AG04449 (cell line): ENCODE results near the gene PNPLA5.
A peak's percentile ranks its signal among the peaks of the same experiment; 100 is the strongest.

ENCODE experiments used
- CTCF ChIA-PET: fragments of 350-600 bp; formaldehyde crosslinking; extraction: SDS; loops from one replicate; lab custom pipeline; 2021; ENCODE audit warnings: antibody characterized with exemption; lab: Yijun Ruan, JAX
- POLR2A ChIA-PET: fragments of 400-600, 350-600 bp; formaldehyde crosslinking; extraction: SDS; loops from one replicate; lab custom pipeline; 2020; ENCODE audit warnings: antibody characterized with exemption, inconsistent platforms; lab: Yijun Ruan, JAX
- DNase-seq: peaks from one replicate; pipeline ENCODE4 v3.0.0-alpha.2; 2010; ENCODE audit warnings: low read depth, low spot score
- H3K4me3 ChIP-seq: 2 replicates; pipeline ENCODE4 v1.5.1; 2011; ENCODE audit warnings: low read depth, mild to moderate bottlenecking, control low read depth, low read length
- TF ChIP-seq, protein P1 (sequence below): IDR thresholded peaks from one replicate; pipeline ENCODE4 v1.5.1; 2011; ENCODE audit warnings: mild to moderate bottlenecking, moderate library complexity, low read length, control low read depth, inconsistent platforms; ENCODE audit not compliant: insufficient read depth; ENCODE audit errors: missing control alignments

Gene PNPLA5, protein sequence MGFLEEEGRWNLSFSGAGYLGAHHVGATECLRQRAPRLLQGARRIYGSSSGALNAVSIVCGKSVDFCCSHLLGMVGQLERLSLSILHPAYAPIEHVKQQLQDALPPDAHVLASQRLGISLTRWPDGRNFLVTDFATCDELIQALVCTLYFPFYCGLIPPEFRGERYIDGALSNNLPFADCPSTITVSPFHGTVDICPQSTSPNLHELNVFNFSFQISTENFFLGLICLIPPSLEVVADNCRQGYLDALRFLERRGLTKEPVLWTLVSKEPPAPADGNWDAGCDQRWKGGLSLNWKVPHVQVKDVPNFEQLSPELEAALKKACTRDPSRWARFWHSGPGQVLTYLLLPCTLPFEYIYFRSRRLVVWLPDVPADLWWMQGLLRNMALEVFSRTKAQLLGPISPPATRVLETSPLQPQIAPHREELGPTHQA

DNA sequence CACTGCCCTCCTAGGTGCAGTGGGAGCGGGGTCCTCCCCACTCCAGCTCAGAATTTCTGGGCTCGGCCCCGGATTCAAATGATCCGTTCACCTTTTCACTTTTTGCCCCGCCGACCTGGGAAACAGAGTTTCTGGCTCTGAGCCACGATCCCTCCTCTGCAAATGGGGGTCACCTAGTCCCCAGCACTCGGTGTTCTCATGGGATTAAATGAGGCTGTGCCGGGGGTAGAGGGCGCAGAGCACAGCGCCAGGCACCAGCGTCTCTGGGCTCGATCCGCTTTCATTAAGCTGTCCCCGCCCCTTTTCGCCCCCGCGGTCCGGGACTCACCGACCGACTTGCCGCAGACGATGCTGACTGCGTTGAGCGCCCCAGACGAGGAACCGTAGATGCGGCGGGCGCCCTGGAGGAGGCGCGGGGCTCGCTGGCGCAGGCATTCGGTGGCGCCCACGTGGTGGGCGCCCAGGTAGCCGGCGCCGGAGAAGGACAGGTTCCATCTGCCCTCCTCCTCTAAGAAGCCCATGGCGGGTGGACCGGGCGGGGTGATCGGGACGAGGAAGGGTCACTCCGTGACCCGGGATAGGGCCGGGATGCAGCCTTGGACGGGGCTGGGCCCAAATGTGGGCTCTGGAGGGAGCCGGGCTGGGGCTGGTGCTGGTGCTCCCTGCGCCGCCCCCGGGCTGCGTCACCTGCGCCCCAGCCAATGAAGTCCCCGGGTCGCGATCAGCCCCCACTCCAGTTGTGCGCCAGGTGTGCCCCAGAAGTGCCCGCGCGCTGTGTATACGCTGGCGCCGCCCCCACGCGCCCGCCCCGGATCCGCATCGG lies at the start of gene PNPLA5:
Gene PNPLA5, minus strand, starts transcription at position 654 of the 823 bp plus-strand sequence. Its CDS starts 133 bp downstream, at position 521.
- TF ChIP-seq, protein P1, sequence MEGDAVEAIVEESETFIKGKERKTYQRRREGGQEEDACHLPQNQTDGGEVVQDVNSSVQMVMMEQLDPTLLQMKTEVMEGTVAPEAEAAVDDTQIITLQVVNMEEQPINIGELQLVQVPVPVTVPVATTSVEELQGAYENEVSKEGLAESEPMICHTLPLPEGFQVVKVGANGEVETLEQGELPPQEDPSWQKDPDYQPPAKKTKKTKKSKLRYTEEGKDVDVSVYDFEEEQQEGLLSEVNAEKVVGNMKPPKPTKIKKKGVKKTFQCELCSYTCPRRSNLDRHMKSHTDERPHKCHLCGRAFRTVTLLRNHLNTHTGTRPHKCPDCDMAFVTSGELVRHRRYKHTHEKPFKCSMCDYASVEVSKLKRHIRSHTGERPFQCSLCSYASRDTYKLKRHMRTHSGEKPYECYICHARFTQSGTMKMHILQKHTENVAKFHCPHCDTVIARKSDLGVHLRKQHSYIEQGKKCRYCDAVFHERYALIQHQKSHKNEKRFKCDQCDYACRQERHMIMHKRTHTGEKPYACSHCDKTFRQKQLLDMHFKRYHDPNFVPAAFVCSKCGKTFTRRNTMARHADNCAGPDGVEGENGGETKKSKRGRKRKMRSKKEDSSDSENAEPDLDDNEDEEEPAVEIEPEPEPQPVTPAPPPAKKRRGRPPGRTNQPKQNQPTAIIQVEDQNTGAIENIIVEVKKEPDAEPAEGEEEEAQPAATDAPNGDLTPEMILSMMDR: no peak
- ChIA-PET POLR2A (no interaction called here), CTCF (interaction anchor here (9.1 kb wide), 1 partner anchor 52 kb away, joined by 58 read pairs; no protein-coding TSS in a partner anchor)
- H3K4me3 ChIP-seq: peak within 1 kb of the TSS; percentile 23
- no peak for DNase-seq

DNA sequence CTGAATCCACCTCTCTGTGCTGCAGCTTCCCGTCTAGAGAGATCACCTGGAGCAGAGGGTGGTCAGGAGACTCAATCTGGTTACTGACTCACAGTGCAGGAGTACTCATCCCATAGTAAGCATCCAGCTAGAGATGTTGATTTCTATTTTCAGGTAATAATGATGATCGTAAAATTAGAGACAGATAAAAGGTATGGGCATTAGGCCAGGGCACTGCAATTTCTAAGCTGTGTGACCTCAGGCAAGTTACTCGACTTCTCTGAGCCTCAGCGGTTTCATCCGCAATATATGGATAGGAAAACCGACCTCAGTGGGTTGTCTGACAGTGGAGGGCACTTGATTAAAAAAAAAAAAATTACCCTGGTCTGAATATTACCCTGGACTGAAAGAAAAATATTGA lies 49.6 kb upstream of the PNPLA5 start:
- ChIA-PET POLR2A (no interaction called here), CTCF (interaction anchor here (0.9 to 6.5 kb wide), 7 partner anchors 11 to 686 kb away, joined by 3 to 58 read pairs (median 4); partner anchors contain the start of gene PNPLA5)
- H3K4me3 ChIP-seq: no peak overlapping the region
- no peak for DNase-seq
- TF ChIP-seq, protein P1: no peak

DNA sequence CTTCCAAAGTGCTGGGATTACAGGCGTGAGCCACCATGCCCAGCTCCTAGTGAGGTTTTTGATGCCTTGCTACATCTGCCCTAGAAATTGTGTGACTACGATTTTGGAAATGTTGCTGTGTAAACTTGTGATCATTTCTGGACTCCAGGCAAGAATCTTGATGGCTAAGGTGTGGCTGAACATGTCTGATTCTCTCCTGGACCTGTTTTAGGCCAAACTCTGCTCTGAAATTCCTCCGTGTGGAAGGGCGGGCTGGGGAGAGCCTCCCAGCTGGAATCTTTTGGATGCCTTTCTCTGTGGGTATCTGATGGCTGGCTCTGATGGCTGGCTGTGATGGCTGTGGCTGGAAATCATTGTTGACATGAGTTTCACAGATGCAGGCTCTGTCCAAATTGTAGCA lies 40.0 kb upstream of the PNPLA5 start:
- DNase-seq: no peak
- CTCF ChIA-PET: interaction anchor here (0.7 to 5.7 kb wide), 4 partner anchors 8 to 49 kb away, joined by 4 to 58 read pairs (median 4); partner anchors contain the start of gene PNPLA3
- TF ChIP-seq, protein P1: no peak
- H3K4me3 ChIP-seq: no peak overlapping the region
- POLR2A ChIA-PET: no interaction called here

DNA sequence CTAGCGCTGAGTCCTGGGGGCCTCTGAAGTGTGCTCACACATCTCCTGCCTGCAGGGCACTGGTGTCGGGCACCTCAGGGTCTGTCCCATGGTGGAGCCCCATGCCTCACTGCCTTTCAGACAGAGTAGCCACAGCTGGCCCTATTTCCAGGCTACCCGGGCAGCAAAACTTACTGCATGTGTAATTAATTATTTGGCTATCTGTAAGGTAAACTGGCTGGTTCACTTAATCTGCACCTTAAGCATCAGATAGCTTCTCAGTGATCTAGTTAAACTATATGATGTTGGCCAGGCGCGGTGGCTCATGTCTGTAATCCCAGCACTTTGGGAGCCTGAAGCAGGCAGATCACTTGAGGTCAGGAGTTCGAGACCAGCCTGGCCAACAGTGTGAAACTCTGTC lies 37.1 kb upstream of the PNPLA5 start:
- TF ChIP-seq, protein P1: no peak
- H3K4me3 ChIP-seq: no peak overlapping the region
- DNase-seq: no peak
- CTCF ChIA-PET: interaction anchor here (1.1 to 5.7 kb wide), 5 partner anchors 10 to 44 kb away, joined by 3 to 58 read pairs (median 3); no protein-coding TSS in a partner anchor
- POLR2A ChIA-PET: no interaction called here

DNA sequence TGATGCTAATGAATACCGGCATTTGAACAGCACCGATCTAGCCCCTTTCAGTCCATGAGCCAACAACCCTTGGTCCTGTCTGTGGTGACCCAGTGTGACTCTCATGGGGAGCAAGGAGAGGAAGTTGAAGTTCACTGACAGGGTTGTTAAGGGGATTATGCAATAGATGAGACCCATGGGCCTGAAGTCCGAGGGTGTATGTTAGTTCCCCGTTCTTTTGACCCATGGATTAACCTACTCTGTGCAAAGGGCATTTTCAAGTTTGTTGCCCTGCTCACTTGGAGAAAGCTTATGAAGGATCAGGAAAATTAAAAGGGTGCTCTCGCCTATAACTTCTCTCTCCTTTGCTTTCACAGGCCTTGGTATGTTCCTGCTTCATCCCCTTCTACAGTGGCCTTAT lies 36.7 kb upstream of the PNPLA5 start:
- CTCF ChIA-PET: interaction anchor here (1.1 to 2.7 kb wide), 4 partner anchors 10 to 44 kb away, joined by 3 to 8 read pairs (median 3); no protein-coding TSS in a partner anchor
- H3K4me3 ChIP-seq: no peak overlapping the region
- TF ChIP-seq, protein P1: no peak
- no peak for DNase-seq
- POLR2A ChIA-PET: no interaction called here
